Stimulated activated CD4-positive, alpha-beta T cell treated with anti-CD3 and anti-CD28 coated beads, Interleukin-12 subunit alpha, Interleukin-12 subunit beta, amount 100 ng/mL, for 24 hours (primary cell): ENCODE data around the gene RASSF8.

Experiments used
- DNase-seq, 2 experiments: peaks; one replicate each; pipeline ENCODE4 v3.0.0-alpha.2; 2020; ENCODE audit warnings: low read depth in 2 of 2

RASSF8 gene

GRCh38 chr12:25958428-25959070, at the start of gene RASSF8:
Gene RASSF8, plus strand, starts transcription at chr12:25958682. Its CDS starts 96,662 bp downstream, at chr12:26055344.
- no peak for DNase-seq

- no peak for DNase-seq
Measured at GRCh38 chr12:25914551-25914950, 43.9 kb upstream of the RASSF8 start.

- no peak for DNase-seq
Measured at GRCh38 chr12:25924491-25925001, 33.9 kb upstream of the RASSF8 start.

GRCh38 chr12:25925064-25925463, 33.4 kb upstream of the RASSF8 start:
- no peak for DNase-seq

GRCh38 chr12:25926536-25926935, 31.9 kb upstream of the RASSF8 start:
- DNase-seq: no peak

GRCh38 chr12:25929142-25929541, 29.3 kb upstream of the RASSF8 start:
- no peak for DNase-seq

GRCh38 chr12:25932971-25933370, 25.5 kb upstream of the RASSF8 start:
- DNase-seq: no peak

- DNase-seq: no peak
Measured at GRCh38 chr12:25934456-25934855, 24.0 kb upstream of the RASSF8 start.

- no peak for DNase-seq
Measured at GRCh38 chr12:25935355-25936144, 22.9 kb upstream of the RASSF8 start.

GRCh38 chr12:25937096-25937495, 21.4 kb upstream of the RASSF8 start:
- DNase-seq: no peak

- no peak for DNase-seq
Measured at GRCh38 chr12:25938581-25938980, 19.9 kb upstream of the RASSF8 start.

- DNase-seq: no peak
Measured at GRCh38 chr12:25939606-25940005, 18.9 kb upstream of the RASSF8 start.

GRCh38 chr12:25940886-25941285, 17.6 kb upstream of the RASSF8 start:
- no peak for DNase-seq

GRCh38 chr12:25942709-25943108, 15.8 kb upstream of the RASSF8 start:
- DNase-seq: no peak

- DNase-seq: no peak
Measured at GRCh38 chr12:25943940-25944339, 14.5 kb upstream of the RASSF8 start.

GRCh38 chr12:25949343-25949742, 9.1 kb upstream of the RASSF8 start:
- no peak for DNase-seq

GRCh38 chr12:25950329-25951115, 8.0 kb upstream of the RASSF8 start:
- no peak for DNase-seq

GRCh38 chr12:25957793-25958427, 572 bp upstream of the RASSF8 start:
- DNase-seq: no peak

GRCh38 chr12:25959071-25959961, 834 bp downstream of the RASSF8 start:
- no peak for DNase-seq

GRCh38 chr12:25960143-25960542, 1.7 kb downstream of the RASSF8 start:
- DNase-seq: no peak

- DNase-seq: no peak
Measured at GRCh38 chr12:25960961-25961360, 2.5 kb downstream of the RASSF8 start.
